Lung (tissue), 12 donors: ENCODE data around the gene MAD2L2. TPM values are rescaled to one million over a fixed set of nuclear protein-coding genes. Genes with fewer than 3 reads are reported as not detected.

Experiments used
- ATAC-seq: fragments of 200-7000 bp; cut with Tn5 transposase; one replicate; pipeline ENCODE4 v1.9.1; 2020; ENCODE audit warnings: moderate number of reproducible peaks; ENCODE audit not compliant: insufficient read depth, low FRiP score
- DNase-seq, 3 donors: peaks; one replicate each; pipeline ENCODE4 v3.0.0-alpha.2; 2013 to 2017
- H3K27ac ChIP-seq, 2 donors: one replicate each; pipeline ENCODE4 v1.5.1; 2013; ENCODE audit warnings: mild to moderate bottlenecking in 2 of 2, moderate library complexity in 2 of 2, control low read depth in 1 of 2, inconsistent platforms in 1 of 2, low read depth in 1 of 2, low read length in 1 of 2
- H3K27me3 ChIP-seq, 3 donors: one replicate each; pipeline ENCODE4 v1.5.1; 2013; ENCODE audit warnings: low read length in 2 of 3; ENCODE audit not compliant: control insufficient read depth in 3 of 3, insufficient read depth in 3 of 3
- H3K36me3 ChIP-seq, 4 donors: one replicate each; pipeline ENCODE4 v1.5.1; 2013; ENCODE audit warnings: low read length in 4 of 4, mild to moderate bottlenecking in 1 of 4, moderate library complexity in 1 of 4; ENCODE audit not compliant: control insufficient read depth in 4 of 4, insufficient read depth in 4 of 4
- H3K4me1 ChIP-seq, 5 donors: one replicate each; pipeline ENCODE4 v1.5.1; 2013; ENCODE audit warnings: low read length in 5 of 5, mild to moderate bottlenecking in 2 of 5, moderate library complexity in 1 of 5; ENCODE audit not compliant: control insufficient read depth in 5 of 5, insufficient read depth in 5 of 5
- H3K4me3 ChIP-seq: one replicate; pipeline ENCODE4 v1.5.1; 2013; ENCODE audit warnings: mild to moderate bottlenecking, control low read depth, moderate library complexity
- H3K9ac ChIP-seq, 2 donors: one replicate each; pipeline ENCODE4 v1.5.1; 2013; ENCODE audit warnings: low read length in 2 of 2, control low read depth in 1 of 2; ENCODE audit not compliant: insufficient read depth in 1 of 2
- H3K9me3 ChIP-seq, 4 donors: one replicate each; pipeline ENCODE4 v1.5.1; 2013; ENCODE audit warnings: low read length in 3 of 4, mild to moderate bottlenecking in 1 of 4, moderate library complexity in 1 of 4; ENCODE audit not compliant: control insufficient read depth in 4 of 4, insufficient read depth in 3 of 4
- CTCF ChIP-seq: IDR thresholded peaks from 2 replicates; pipeline ENCODE4 v1.5.1; 2012; ENCODE audit warnings: mild to moderate bottlenecking; ENCODE audit errors: control extremely low read depth, extremely low read depth
- WGBS, 2 donors: extraction: QIAGEN DNeasy Blood & Tissue Kit; methylation state at CpG; one replicate each; pipeline ENCODE4 v1.1.7; 2013; 5-methylcytosine and 5-hydroxymethylcytosine counted together
- polyA plus RNA-seq, 2 donors: library from polyadenylated mRNA; stranded (reverse); fragments of 200-250 nt; gene quantifications; one replicate each; pipeline ENCODE4 v1.2.1, GENCODE V29; 2013
- total RNA-seq, 2 donors: library from RNA; depleted of rRNA in 1 of 2; stranded (reverse); fragments of >200 nt in 1 of 2; gene quantifications; one replicate each; pipeline ENCODE4 v1.2.1, GENCODE V29; 2014 to 2021
- donor health status: control.
- donor health status: control.
- donor health status: Bipolar disorder and iron deficiency.
- donor health status: healthy.
- donor health status: DM: yes; HTN: yes; CAD: no.

Gene MAD2L2
- total and polyA plus RNA-seq, 4 donors = 23.4 to 61.9 (median 30.5) TPM

GRCh38 chr1:11722538-11722937 is 41.6 kb upstream of the MAD2L2 start:
- DNase-seq = peak in 2 of 3 donors; percentile 76 to 89
- no peaks in the 10 kb centered on the region for H3K36me3 ChIP-seq
- ATAC-seq = no peak
- no peaks in the 10 kb centered on the region for H3K27me3 ChIP-seq
- H3K4me1 ChIP-seq = peaks cover 0 to 7% (median 4%) of the 10 kb centered on the region in 5 donors
- peaks cover 0 to 2% (median 0%) of the 10 kb centered on the region in 4 donors for H3K9me3 ChIP-seq
- H3K9ac ChIP-seq = peak overlapping the region in 1 of 2 donors; percentile 75
- no peak for TF ChIP-seq CTCF
- no peak overlapping the region for H3K4me3 ChIP-seq
- WGBS, 2 donors = 53 to 77% methylated on average over 2 of the region's 2 CpGs
- H3K27ac ChIP-seq = no peak overlapping the region

GRCh38 chr1:11721311-11721710 is 40.4 kb upstream of the MAD2L2 start:
- H3K4me1 ChIP-seq = peaks cover 0 to 7% (median 4%) of the 10 kb centered on the region in 5 donors
- ATAC-seq = no peak

GRCh38 chr1:11720525-11720924 is 39.6 kb upstream of the MAD2L2 start:
- H3K9ac ChIP-seq = no peak overlapping the region
- peaks cover 0 to 2% (median 0%) of the 10 kb centered on the region in 4 donors for H3K9me3 ChIP-seq
- no peak overlapping the region for H3K4me3 ChIP-seq
- H3K27me3 ChIP-seq = no peaks in the 10 kb centered on the region
- DNase-seq = no peak
- H3K4me1 ChIP-seq = peaks cover 0 to 7% (median 4%) of the 10 kb centered on the region in 5 donors
- no peak for TF ChIP-seq CTCF
- H3K36me3 ChIP-seq = no peaks in the 10 kb centered on the region
- no peak for ATAC-seq
- 67 to 82% methylated on average over 4 of the region's 4 CpGs for WGBS, 2 donors
- no peak overlapping the region for H3K27ac ChIP-seq

More at GRCh38 chr1:11721311-11721710, 40.4 kb upstream of the MAD2L2 start:
- TF ChIP-seq CTCF = no peak
- H3K27me3 ChIP-seq = no peaks in the 10 kb centered on the region
- H3K27ac ChIP-seq = no peak overlapping the region
- WGBS, 2 donors = 70 to 86% methylated on average over 4 of the region's 4 CpGs
- no peak for DNase-seq
- no peaks in the 10 kb centered on the region for H3K36me3 ChIP-seq
- peaks cover 0 to 2% (median 0%) of the 10 kb centered on the region in 4 donors for H3K9me3 ChIP-seq
- no peak overlapping the region for H3K9ac ChIP-seq
- no peak overlapping the region for H3K4me3 ChIP-seq

- Histone ChIP-seq H3K36me3 (no peaks in the 10 kb centered on the region), H3K9ac (no peak overlapping the region), H3K9me3 (peaks cover 0 to 2% (median 0%) of the 10 kb centered on the region in 4 donors), H3K4me3 (no peak overlapping the region), H3K4me1 (peaks cover 0 to 7% (median 4%) of the 10 kb centered on the region in 5 donors), H3K27ac (no peak overlapping the region), H3K27me3 (no peaks in the 10 kb centered on the region)
- 72 to 82% methylated on average over 12 of the region's 12 CpGs for WGBS, 2 donors
- no peak for TF ChIP-seq CTCF
- ATAC-seq (no peak), DNase-seq (no peak)
Measured at GRCh38 chr1:11720033-11720376, 39.1 kb upstream of the MAD2L2 start.
